ENCODE data around the gene SNTG2.
"Not testable (repeated sequence)": the region's sequence is repeated elsewhere in the genome, so short reads cannot be mapped to it uniquely, and the experiment has no call there.

SNTG2 gene

GRCh38 chr2:1091895-1092585 is 141.4 kb downstream of the SNTG2 start:
- TF ChIP-seq ZNF565 (CRISPR knock-in tag; conservative IDR thresholded peaks at IDR 0.05; ENCODE audit: low read depth) (no peak), PATZ1 (CRISPR knock-in tag; IDR thresholded peaks at IDR 0.05; ENCODE audit: borderline replicate concordance) (no peak), ZFP3 (CRISPR knock-in tag; IDR thresholded peaks at IDR 0.05) (no peak), CSRNP3 (CRISPR knock-in tag; IDR thresholded peaks at IDR 0.05) (no peak), POU6F1 (CRISPR knock-in tag; IDR thresholded peaks at IDR 0.05; ENCODE audit: borderline replicate concordance, low read depth) (no peak), GLIS3 (CRISPR knock-in tag; IDR thresholded peaks at IDR 0.05) (no peak), PPARA (CRISPR knock-in tag; IDR thresholded peaks at IDR 0.05; ENCODE audit: borderline replicate concordance) (no peak), TSHZ2 (CRISPR knock-in tag; IDR thresholded peaks at IDR 0.05) (no peak), CREB5 (CRISPR knock-in tag; IDR thresholded peaks at IDR 0.05; ENCODE audit: low read depth) (no peak), ZC3H10 (CRISPR knock-in tag; IDR thresholded peaks at IDR 0.05) (no peak), SNAI2 (CRISPR knock-in tag; IDR thresholded peaks at IDR 0.05) (no peak), ESRRG (CRISPR knock-in tag; IDR thresholded peaks at IDR 0.05) (no peak), ZNF8 (CRISPR knock-in tag; IDR thresholded peaks at IDR 0.05) (no peak), ZNF70 (CRISPR knock-in tag; IDR thresholded peaks at IDR 0.05) (no peak), CSDC2 (CRISPR knock-in tag; IDR thresholded peaks at IDR 0.05) (no peak), OSR1 (CRISPR knock-in tag; IDR thresholded peaks at IDR 0.05) (no peak), TOX (CRISPR knock-in tag; IDR thresholded peaks at IDR 0.05; ENCODE audit: borderline replicate concordance) (no peak), BACH2 (CRISPR knock-in tag; IDR thresholded peaks at IDR 0.05; ENCODE audit: borderline replicate concordance) (no peak)
- ATAC-seq, result no peak

GRCh38 chr2:1093668-1094067 is 143.0 kb downstream of the SNTG2 start:
- not testable (repeated sequence) for ATAC-seq

- ATAC-seq, result no peak
- TF ChIP-seq ZNF8 (CRISPR knock-in tag; IDR thresholded peaks at IDR 0.05) (no peak), ZNF70 (CRISPR knock-in tag; IDR thresholded peaks at IDR 0.05) (no peak), ZC3H10 (CRISPR knock-in tag; IDR thresholded peaks at IDR 0.05) (no peak)
Measured at GRCh38 chr2:1097101-1097500, 146.5 kb downstream of the SNTG2 start.

- ATAC-seq, result no peak
- TF ChIP-seq TCF4 (CRISPR knock-in tag; IDR thresholded peaks at IDR 0.05; ENCODE audit: borderline replicate concordance) (no peak), PPARA (CRISPR knock-in tag; IDR thresholded peaks at IDR 0.05; ENCODE audit: borderline replicate concordance) (no peak), ZNF70 (CRISPR knock-in tag; IDR thresholded peaks at IDR 0.05) (no peak), ESRRG (CRISPR knock-in tag; IDR thresholded peaks at IDR 0.05) (no peak), RARB (CRISPR knock-in tag; IDR thresholded peaks at IDR 0.05) (no peak), CREB5 (CRISPR knock-in tag; IDR thresholded peaks at IDR 0.05; ENCODE audit: low read depth) (no peak), ISL1 (CRISPR knock-in tag; IDR thresholded peaks at IDR 0.05) (no peak), CSDC2 (CRISPR knock-in tag; IDR thresholded peaks at IDR 0.05) (no peak), PATZ1 (CRISPR knock-in tag; IDR thresholded peaks at IDR 0.05; ENCODE audit: borderline replicate concordance) (no peak), POU6F1 (CRISPR knock-in tag; IDR thresholded peaks at IDR 0.05; ENCODE audit: borderline replicate concordance, low read depth) (no peak)
Measured at GRCh38 chr2:1099418-1099817, 148.8 kb downstream of the SNTG2 start.
